ENCODE data around the gene CAMLG.

DNA sequence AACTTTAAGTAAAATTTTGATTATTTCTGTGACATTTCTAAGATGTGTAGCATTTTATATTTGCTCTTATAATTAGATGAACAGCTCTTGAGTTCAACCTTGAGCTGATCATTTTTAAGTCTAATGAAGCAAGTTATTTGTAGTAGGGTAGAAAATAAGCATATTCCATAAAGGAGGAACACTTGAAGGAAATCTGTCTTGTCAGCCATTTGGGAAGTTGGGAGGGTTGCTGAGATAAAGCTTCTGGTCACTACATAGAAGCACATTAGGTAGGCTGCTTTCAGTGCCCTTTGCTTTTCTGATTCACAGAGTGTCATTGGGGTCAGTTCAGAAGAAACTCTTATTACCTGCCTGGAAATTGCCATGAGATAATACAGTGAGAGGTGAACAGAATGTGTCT, 45.6 kb upstream of the CAMLG start:
- TF ChIP-seq, protein P1, sequence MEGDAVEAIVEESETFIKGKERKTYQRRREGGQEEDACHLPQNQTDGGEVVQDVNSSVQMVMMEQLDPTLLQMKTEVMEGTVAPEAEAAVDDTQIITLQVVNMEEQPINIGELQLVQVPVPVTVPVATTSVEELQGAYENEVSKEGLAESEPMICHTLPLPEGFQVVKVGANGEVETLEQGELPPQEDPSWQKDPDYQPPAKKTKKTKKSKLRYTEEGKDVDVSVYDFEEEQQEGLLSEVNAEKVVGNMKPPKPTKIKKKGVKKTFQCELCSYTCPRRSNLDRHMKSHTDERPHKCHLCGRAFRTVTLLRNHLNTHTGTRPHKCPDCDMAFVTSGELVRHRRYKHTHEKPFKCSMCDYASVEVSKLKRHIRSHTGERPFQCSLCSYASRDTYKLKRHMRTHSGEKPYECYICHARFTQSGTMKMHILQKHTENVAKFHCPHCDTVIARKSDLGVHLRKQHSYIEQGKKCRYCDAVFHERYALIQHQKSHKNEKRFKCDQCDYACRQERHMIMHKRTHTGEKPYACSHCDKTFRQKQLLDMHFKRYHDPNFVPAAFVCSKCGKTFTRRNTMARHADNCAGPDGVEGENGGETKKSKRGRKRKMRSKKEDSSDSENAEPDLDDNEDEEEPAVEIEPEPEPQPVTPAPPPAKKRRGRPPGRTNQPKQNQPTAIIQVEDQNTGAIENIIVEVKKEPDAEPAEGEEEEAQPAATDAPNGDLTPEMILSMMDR (IDR thresholded peaks at IDR 0.05; ENCODE audit: insufficient read depth, low read length, poor library complexity, severe bottlenecking), result no peak
- TF ChIP-seq EZH2phosphoT487 (conservative IDR thresholded peaks at IDR 0.05; ENCODE audit: low read length), result no peak

Data from SU-DHL-6 (cell line).